SK-N-SH (cell line): ENCODE measurements around the gene NETO2. TPM values are rescaled to one million over a fixed set of nuclear protein-coding genes. Genes with fewer than 3 reads are reported as not detected.

Experiments used
- CTCF ChIA-PET: fragments of 300-600, 350-600 bp; formaldehyde crosslinking; extraction: SDS; loops from one replicate; lab custom pipeline; 2021; lab: Yijun Ruan, JAX
- POLR2A ChIA-PET: fragments of 350-600 bp; sonication (Branson Sonifier 250); formaldehyde crosslinking; extraction: SDS; loops from one replicate; lab custom pipeline; 2020; ENCODE audit warnings: antibody characterized with exemption, inconsistent platforms; lab: Yijun Ruan, JAX
- DNase-seq: peaks from one replicate; pipeline ENCODE4 v3.0.0; 2012
- H2AFZ ChIP-seq: fragments of 200-600 bp; sonication (generic); 2 replicates; pipeline ENCODE4 v1.8.1; 2016; ENCODE audit warnings: antibody characterized with exemption, mild to moderate bottlenecking, low read depth
- H3F3A ChIP-seq: fragments of 200-600 bp; sonication (generic); replicated peaks from 2 replicates; pipeline ENCODE3; 2016; ENCODE audit warnings: antibody characterized with exemption, mild to moderate bottlenecking; ENCODE audit not compliant: insufficient read depth
- H3K27ac ChIP-seq, 2 experiments: fragments of 200-500 bp in 1 of 2; fragments of 200-600 bp in 1 of 2; sonication (Bioruptor generic) in 1 of 2; sonication (generic), shearing (Covaris generic) in 1 of 2; 2 replicates each; pipeline versions ENCODE4 v1.5.1 to v1.6.1; 2014 to 2016; ENCODE audit warnings: low read depth in 2 of 2, inconsistent platforms in 1 of 2, low read length in 1 of 2, mild to moderate bottlenecking in 1 of 2, mixed read lengths in 1 of 2
- H3K27me3 ChIP-seq: fragments of 200-600 bp; sonication (generic), shearing (Covaris generic); 2 replicates; pipeline ENCODE4 v1.6.1; 2016; ENCODE audit warnings: mixed run types; ENCODE audit not compliant: insufficient read depth
- H3K36me3 ChIP-seq, 2 experiments: fragments of 200-500 bp in 1 of 2; fragments of 200-600 bp in 1 of 2; sonication (Bioruptor generic) in 1 of 2; sonication (generic) in 1 of 2; replicated peaks in 1 of 2; 2 replicates each; pipeline versions ENCODE3 to v1.5.1; 2014 to 2016; ENCODE audit warnings: low read length in 1 of 2, mild to moderate bottlenecking in 1 of 2; ENCODE audit not compliant: insufficient read depth in 2 of 2, control insufficient read depth in 1 of 2
- H3K4me1 ChIP-seq, 2 experiments: fragments of 200-500 bp in 1 of 2; fragments of 200-600 bp in 1 of 2; sonication (Bioruptor generic) in 1 of 2; sonication (generic), shearing (Covaris generic) in 1 of 2; 2 replicates each; pipeline versions ENCODE4 v1.5.1 to v1.6.1; 2014 to 2016; ENCODE audit warnings: low read depth in 1 of 2, low read length in 1 of 2, mixed run types in 1 of 2; ENCODE audit not compliant: insufficient read depth in 2 of 2, control insufficient read depth in 1 of 2
- H3K4me2 ChIP-seq: fragments of 200-600 bp; sonication (generic), shearing (Covaris generic); 2 replicates; pipeline ENCODE4 v1.6.1; 2017; ENCODE audit warnings: mixed run types
- H3K4me3 ChIP-seq, 2 experiments: fragments of 200-500 bp in 1 of 2; fragments of 200-600 bp in 1 of 2; sonication (Bioruptor generic) in 1 of 2; sonication (generic), shearing (Covaris generic) in 1 of 2; 2 replicates each; pipeline versions ENCODE4 v1.5.1 to v1.8.1; 2014 to 2016; ENCODE audit warnings: low read depth in 2 of 2, inconsistent platforms in 1 of 2, low read length in 1 of 2, mild to moderate bottlenecking in 1 of 2, mixed read lengths in 1 of 2, moderate library complexity in 1 of 2
- H3K79me2 ChIP-seq: fragments of 200-600 bp; sonication (generic); 2 replicates; pipeline ENCODE4 v1.8.1; 2017; ENCODE audit warnings: mild to moderate bottlenecking; ENCODE audit not compliant: insufficient read depth
- H3K9ac ChIP-seq: fragments of 200-600 bp; sonication (generic); 2 replicates; pipeline ENCODE4 v1.6.1; 2017; ENCODE audit warnings: mixed run types
- H3K9me2 ChIP-seq: fragments of 200-600 bp; sonication (generic); 2 replicates; pipeline ENCODE4 v1.6.1; 2017; ENCODE audit warnings: mixed run types
- H3K9me3 ChIP-seq: fragments of 200-600 bp; sonication (generic); 2 replicates; pipeline ENCODE4 v1.6.1; 2017; ENCODE audit warnings: mixed run types, mild to moderate bottlenecking, moderate library complexity
- H4K20me1 ChIP-seq: fragments of 200-600 bp; sonication (generic); 2 replicates; pipeline ENCODE4 v1.6.1; 2017; ENCODE audit warnings: mild to moderate bottlenecking, mixed run types; ENCODE audit not compliant: insufficient read depth
- EP300 ChIP-seq, 2 experiments: IDR thresholded peaks; 2 replicates each; pipeline versions ENCODE4 v1.4.0 to v1.6.1; 2012; ENCODE audit warnings: borderline replicate concordance in 1 of 2, low read depth in 1 of 2, low read length in 1 of 2
- FOXM1 ChIP-seq: IDR thresholded peaks from 2 replicates; pipeline ENCODE4 v1.4.0; 2012; ENCODE audit warnings: low read depth, mild to moderate bottlenecking
- NRF1 ChIP-seq: IDR thresholded peaks from 2 replicates; pipeline ENCODE4 v1.6.1; 2012; ENCODE audit warnings: low read depth, mild to moderate bottlenecking, low read length
- REST ChIP-seq: IDR thresholded peaks from 2 replicates; pipeline ENCODE4 v1.6.1; 2012; ENCODE audit warnings: mild to moderate bottlenecking, low read depth, low read length, moderate library complexity
- SIN3A ChIP-seq: IDR thresholded peaks from 2 replicates; pipeline ENCODE4 v1.6.1; 2012; ENCODE audit warnings: low read depth, mild to moderate bottlenecking, low read length, moderate library complexity, borderline replicate concordance
- USF1 ChIP-seq: IDR thresholded peaks from 2 replicates; pipeline ENCODE4 v1.4.0; 2012; ENCODE audit warnings: low read depth, borderline replicate concordance
- WGBS: methylation state at CpG from one replicate; pipeline ENCODE4 v1.1.6; 2017; ENCODE audit warnings: low lambda C conversion rate; 5-methylcytosine and 5-hydroxymethylcytosine counted together
- polyA plus RNA-seq, 3 experiments: library from polyadenylated mRNA; depleted of rRNA; stranded (reverse); fragments of >200 nt; gene quantifications; 2 replicates each; pipeline ENCODE4 v1.2.3, GENCODE V29; 2012
- TF ChIP-seq, protein P1 (sequence below): IDR thresholded peaks from 2 replicates; pipeline ENCODE4 v1.4.0; 2012; ENCODE audit warnings: low read depth

Gene NETO2
- polyA plus RNA-seq, 1 of the 3 experiments (the other 2 are of a cell fraction): 48.8 TPM

DNA sequence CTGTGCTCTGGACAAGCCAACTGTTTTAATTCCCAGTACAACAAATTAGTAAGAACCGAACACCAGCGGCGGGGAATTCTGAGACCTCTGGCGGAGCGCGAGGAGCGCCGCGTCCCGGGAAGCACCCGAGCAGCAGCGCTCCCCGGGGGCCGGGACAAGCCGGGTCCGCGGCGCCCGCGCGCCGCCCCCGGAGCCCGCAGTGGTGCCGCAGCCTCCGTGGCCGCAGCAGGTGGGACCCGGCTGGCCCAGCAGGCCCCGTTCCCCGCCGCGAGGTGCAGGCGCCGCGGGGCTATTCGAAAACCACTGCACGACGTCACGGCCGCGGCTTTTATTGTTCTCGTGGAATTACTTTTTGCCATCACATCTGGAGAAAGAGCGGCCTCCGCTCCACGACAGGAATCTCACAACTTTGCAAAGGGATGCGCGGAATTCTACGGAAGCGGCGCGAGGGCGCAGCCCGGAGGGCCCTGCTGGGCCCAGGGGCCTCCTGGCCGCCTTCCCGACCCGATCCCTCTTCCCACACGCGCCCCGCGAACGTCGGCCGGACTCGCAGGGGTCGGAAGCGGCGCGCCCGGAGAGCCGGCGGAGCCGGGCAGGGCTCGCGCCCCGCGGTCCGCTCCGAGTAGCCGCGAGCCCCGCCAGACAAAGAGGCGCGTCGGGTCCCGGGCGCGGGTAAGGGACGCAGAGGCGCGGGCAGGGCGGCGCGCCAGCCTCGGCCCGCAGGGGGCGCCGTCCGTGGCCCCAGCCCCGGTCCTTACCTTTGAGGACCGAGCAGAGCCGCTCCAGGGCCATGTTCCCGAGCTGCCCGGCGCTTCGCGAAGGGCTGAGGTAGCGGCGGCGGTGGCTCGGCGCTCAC, 696 bp downstream of the NETO2 start (continued):
- TF ChIP-seq, protein P1, sequence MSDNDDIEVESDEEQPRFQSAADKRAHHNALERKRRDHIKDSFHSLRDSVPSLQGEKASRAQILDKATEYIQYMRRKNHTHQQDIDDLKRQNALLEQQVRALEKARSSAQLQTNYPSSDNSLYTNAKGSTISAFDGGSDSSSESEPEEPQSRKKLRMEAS: peak; percentile 15; the same call in 1 of the 2 replicates
- TF ChIP-seq REST: no peak
- TF ChIP-seq SIN3A: no peak; the same call in 1 of the 2 replicates
- no peak for TF ChIP-seq NRF1
- TF ChIP-seq USF1: no peak
- TF ChIP-seq EP300 (IDR thresholded peaks at IDR 0.05; ENCODE audit: borderline replicate concordance in 1 of 2, low read depth in 1 of 2, low read length in 1 of 2): no peak
- TF ChIP-seq, all 33 proteins: peak for 7

GRCh38 chr16:47142486-47142820, 1.3 kb downstream of the NETO2 start:
- Histone ChIP-seq H3K4me1 (peaks cover 7 to 17% of the 10 kb centered on the region in 2 experiments; a peak in 2 of 4 replicates), H3K9ac (peak overlapping the region; percentile 74; the same call in 1 of the 2 replicates), H3K9me2 (no peaks in the 10 kb centered on the region), H3K27ac (peak overlapping the region; percentile 54 to 85; a peak in 3 of 4 replicates), H3K4me2 (peak overlapping the region; percentile 89), H3K4me3 (peak overlapping the region; percentile 83 to 84), H3K36me3 (no peaks in the 10 kb centered on the region), H2AFZ (peak overlapping the region; percentile 79), H3K9me3 (no peaks in the 10 kb centered on the region), H3F3A (peaks cover 13% of the 10 kb centered on the region), H4K20me1 (no peaks in the 10 kb centered on the region), H3K79me2 (peaks cover 56% of the 10 kb centered on the region), H3K27me3 (no peaks in the 10 kb centered on the region)
- TF ChIP-seq, protein P1: no peak
- TF ChIP-seq FOXM1: no peak
- WGBS: 1% methylated on average over 8 of the region's 8 CpGs
- ChIA-PET POLR2A (interaction anchor here (0.7 to 0.8 kb wide), 2 partner anchors 971 to 1019 kb away, joined by 3 read pairs; no protein-coding TSS in a partner anchor), CTCF (interaction anchor here (0.8 to 6.3 kb wide), 43 partner anchors 11 to 1488 kb away, joined by 3 to 152 read pairs (median 7); partner anchors contain the start of genes ABCC12 and DNAJA2)
- DNase-seq: peak; percentile 16
